Measurements from ENCODE around the gene TRIM67. TPM values are rescaled to one million over a fixed set of nuclear protein-coding genes. Genes with fewer than 3 reads are reported as not detected.
"Not testable (repeated sequence)": the region's sequence is repeated elsewhere in the genome, so short reads cannot be mapped to it uniquely, and the experiment has no call there.

The TRIM67 gene
- total and polyA plus RNA-seq, 7 donors: under 0.01 to 0.36 (median 0.04) TPM; not detected in 1

- no peak overlapping the region for H3K4me3 ChIP-seq
- no peak for DNase-seq
- H3K4me1 ChIP-seq: peaks cover 0 to 4% (median 2%) of the 10 kb centered on the region in 4 donors
- H3K27ac ChIP-seq: no peak overlapping the region
- TF ChIP-seq, protein P1, sequence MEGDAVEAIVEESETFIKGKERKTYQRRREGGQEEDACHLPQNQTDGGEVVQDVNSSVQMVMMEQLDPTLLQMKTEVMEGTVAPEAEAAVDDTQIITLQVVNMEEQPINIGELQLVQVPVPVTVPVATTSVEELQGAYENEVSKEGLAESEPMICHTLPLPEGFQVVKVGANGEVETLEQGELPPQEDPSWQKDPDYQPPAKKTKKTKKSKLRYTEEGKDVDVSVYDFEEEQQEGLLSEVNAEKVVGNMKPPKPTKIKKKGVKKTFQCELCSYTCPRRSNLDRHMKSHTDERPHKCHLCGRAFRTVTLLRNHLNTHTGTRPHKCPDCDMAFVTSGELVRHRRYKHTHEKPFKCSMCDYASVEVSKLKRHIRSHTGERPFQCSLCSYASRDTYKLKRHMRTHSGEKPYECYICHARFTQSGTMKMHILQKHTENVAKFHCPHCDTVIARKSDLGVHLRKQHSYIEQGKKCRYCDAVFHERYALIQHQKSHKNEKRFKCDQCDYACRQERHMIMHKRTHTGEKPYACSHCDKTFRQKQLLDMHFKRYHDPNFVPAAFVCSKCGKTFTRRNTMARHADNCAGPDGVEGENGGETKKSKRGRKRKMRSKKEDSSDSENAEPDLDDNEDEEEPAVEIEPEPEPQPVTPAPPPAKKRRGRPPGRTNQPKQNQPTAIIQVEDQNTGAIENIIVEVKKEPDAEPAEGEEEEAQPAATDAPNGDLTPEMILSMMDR (IDR thresholded peaks at IDR 0.05): no peak
- TF ChIP-seq POLR2AphosphoS5 (IDR thresholded peaks at IDR 0.05) (no peak), EP300 (IDR thresholded peaks at IDR 0.05) (no peak), POLR2A (IDR thresholded peaks at IDR 0.05) (no peak)
- H3K9me3 ChIP-seq: no peaks in the 10 kb centered on the region
- peaks cover 0 to 13% (median 0%) of the 10 kb centered on the region in 3 donors for H3K27me3 ChIP-seq
- 90 to 91% methylated on average over 6 of the region's 6 CpGs for WGBS, 2 donors
- intact Hi-C loops (cut with DNase I): loop anchor here (2.0 to 10.0 kb wide), 2 partner anchors 295 to 411 kb away; no protein-coding TSS in a partner anchor
- no peaks in the 10 kb centered on the region for H3K36me3 ChIP-seq
Observed at GRCh38 chr1:231210126-231210525, 48.3 kb downstream of the TRIM67 start.

GRCh38 chr1:231211005-231211857, 49.4 kb downstream of the TRIM67 start:
- H3K4me3 ChIP-seq: peak overlapping the region in 3 of 4 donors; percentile 31 to 43 (median 43)
- H3K9me3 ChIP-seq: no peaks in the 10 kb centered on the region
- TF ChIP-seq, protein P1 (IDR thresholded peaks at IDR 0.05): peak; percentile 62 to 92 (median 78)
- TF ChIP-seq EP300 (IDR thresholded peaks at IDR 0.05): no peak
- H3K27me3 ChIP-seq: peaks cover 0 to 13% (median 0%) of the 10 kb centered on the region in 3 donors
- intact Hi-C loops (cut with DNase I): loop anchor here (2.0 to 10.0 kb wide), 2 partner anchors 296 to 412 kb away; no protein-coding TSS in a partner anchor
- DNase-seq: peak; percentile 77
- peaks cover 0 to 4% (median 2%) of the 10 kb centered on the region in 4 donors for H3K4me1 ChIP-seq
- H3K27ac ChIP-seq: no peak overlapping the region
- no peaks in the 10 kb centered on the region for H3K36me3 ChIP-seq
- WGBS, 2 donors: 15 to 18% methylated on average over 28 of the region's 28 CpGs

GRCh38 chr1:231212301-231212700, 50.4 kb downstream of the TRIM67 start:
- intact Hi-C loops (cut with DNase I): loop anchor here (10.0 kb wide), 1 partner anchor 298 kb away; no protein-coding TSS in a partner anchor
- not testable (repeated sequence) for H3K27ac ChIP-seq, H3K36me3 ChIP-seq, H3K4me3 ChIP-seq, DNase-seq, H3K9me3 ChIP-seq, H3K4me1 ChIP-seq
- 16 to 61% methylated on average over 5 of the region's 5 CpGs for WGBS, 2 donors
- H3K27me3 ChIP-seq: peaks cover 0 to 16% (median 0%) of the 10 kb centered on the region in 3 donors

DNA sequence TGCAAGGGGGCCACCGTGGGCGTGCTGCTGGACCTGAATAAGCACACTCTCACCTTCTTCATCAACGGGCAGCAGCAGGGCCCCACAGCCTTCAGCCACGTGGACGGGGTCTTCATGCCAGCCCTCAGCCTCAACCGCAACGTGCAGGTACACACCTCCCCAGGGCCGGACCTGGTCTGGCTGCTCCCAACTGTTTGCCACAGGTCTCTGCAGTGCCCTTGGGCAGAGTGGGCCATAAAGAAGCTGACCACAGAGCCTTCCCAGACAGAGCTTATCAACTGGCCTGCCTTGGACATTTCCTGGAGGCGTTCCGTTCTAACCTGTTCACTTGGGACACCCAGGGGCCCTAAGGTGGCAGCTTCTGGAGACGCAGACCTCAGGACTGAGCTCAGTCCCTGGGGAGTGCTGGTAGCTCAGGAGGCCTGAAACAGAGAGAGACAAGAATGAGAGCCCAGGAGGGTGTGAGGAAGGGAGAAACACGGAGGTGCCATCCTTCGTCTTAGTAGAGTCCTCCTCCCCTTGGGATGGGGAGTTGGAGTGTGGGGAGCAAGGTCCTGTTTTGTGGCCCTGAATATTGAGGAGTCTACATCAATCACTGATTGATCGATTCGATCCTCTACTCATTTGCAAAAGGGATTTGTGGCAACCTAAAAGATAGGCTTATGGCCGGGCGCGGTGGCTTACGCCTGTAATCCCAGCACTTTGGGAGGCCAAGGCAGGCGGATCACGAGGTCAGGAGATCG, 52.1 kb downstream of the TRIM67 start:
- H3K4me1 ChIP-seq: peaks cover 0 to 4% (median 2%) of the 10 kb centered on the region in 4 donors
- intact Hi-C loops (cut with DNase I): loop anchor here (10.0 kb wide), 1 partner anchor 299 kb away; no protein-coding TSS in a partner anchor

More for the DNA sequence above, 52.1 kb downstream of the TRIM67 start:
- Histone ChIP-seq H3K36me3 (no peaks in the 10 kb centered on the region), H3K27ac (no peak overlapping the region), H3K4me3 (no peak overlapping the region), H3K9me3 (no peaks in the 10 kb centered on the region), H3K27me3 (peaks cover 0 to 16% (median 0%) of the 10 kb centered on the region in 3 donors)
- TF ChIP-seq EP300 (IDR thresholded peaks at IDR 0.05) (no peak), POLR2AphosphoS5 (IDR thresholded peaks at IDR 0.05) (no peak), POLR2A (IDR thresholded peaks at IDR 0.05) (no peak)
- TF ChIP-seq, protein P1 (IDR thresholded peaks at IDR 0.05): no peak
- no peak for DNase-seq
- WGBS, 2 donors: 93 to 94% methylated on average over 22 of the region's 22 CpGs
